T-helper 1 cell treated with Interleukin-12 subunit alpha and Interleukin-12 subunit beta and Interleukin-4 antibody, amounts not matched to agents 30 μg/mL and 1 μg/mL, for 36 hours (primary cell): ENCODE measurements around the gene FNDC3B.

Experiments
- H3K27ac Mint-ChIP-seq: one replicate; pipeline ENCODE4 v1.8.0; 2021; ENCODE audit warnings: mild to moderate bottlenecking, mixed read lengths
- H3K27me3 Mint-ChIP-seq: one replicate; pipeline ENCODE4 v1.8.0; 2021; ENCODE audit warnings: low read depth, mixed read lengths
- H3K36me3 Mint-ChIP-seq: one replicate; pipeline ENCODE4 v1.8.0; 2021; ENCODE audit warnings: low read depth, mixed read lengths
- H3K4me1 Mint-ChIP-seq: one replicate; pipeline ENCODE4 v1.8.0; 2021; ENCODE audit warnings: low read depth, mixed read lengths
- H3K4me3 Mint-ChIP-seq: one replicate; pipeline ENCODE4 v1.8.0; 2021; ENCODE audit warnings: mild to moderate bottlenecking, moderate library complexity, mixed read lengths
- H3K9me3 Mint-ChIP-seq: one replicate; pipeline ENCODE4 v1.8.0; 2021; ENCODE audit warnings: mixed read lengths

The FNDC3B gene

GRCh38 chr3:172444821-172445220 is 405.4 kb downstream of the FNDC3B start:
- Mint-ChIP-seq H3K4me1 (peaks cover 19% of the 10 kb centered on the region), H3K4me3 (no peak overlapping the region), H3K27ac (no peak overlapping the region), H3K27me3 (peaks cover 76% of the 10 kb centered on the region), H3K36me3 (peaks cover 10% of the 10 kb centered on the region), H3K9me3 (peaks cover 4% of the 10 kb centered on the region)

GRCh38 chr3:172446198-172446597 is 406.8 kb downstream of the FNDC3B start:
- peaks cover 10% of the 10 kb centered on the region for H3K36me3 Mint-ChIP-seq

GRCh38 chr3:172447611-172448579 is 408.5 kb downstream of the FNDC3B start, which contains the start of gene GHSR:
Gene GHSR (minus strand): TSS chr3:172448456. CDS start chr3:172448413, 43 bp downstream.
- Mint-ChIP-seq H3K27ac (peak within 1 kb of the TSS; percentile 49), H3K4me1 (peaks cover 23% of the 10 kb centered on the region), H3K27me3 (peaks cover 81% of the 10 kb centered on the region), H3K4me3 (peak within 1 kb of the TSS; percentile 79), H3K36me3 (peaks cover 10% of the 10 kb centered on the region), H3K9me3 (peaks cover 4% of the 10 kb centered on the region)

More at GRCh38 chr3:172446198-172446597, 406.8 kb downstream of the FNDC3B start:
- Mint-ChIP-seq H3K27ac (no peak overlapping the region), H3K27me3 (peaks cover 83% of the 10 kb centered on the region), H3K4me1 (peaks cover 23% of the 10 kb centered on the region), H3K4me3 (no peak overlapping the region), H3K9me3 (peaks cover 4% of the 10 kb centered on the region)

- Mint-ChIP-seq H3K27ac (no peak overlapping the region), H3K4me1 (peaks cover 23% of the 10 kb centered on the region)
Measured at GRCh38 chr3:172448661-172449465, 409.5 kb downstream of the FNDC3B start.

GRCh38 chr3:172449466-172450149 is 410.2 kb downstream of the FNDC3B start:
- H3K9me3 Mint-ChIP-seq, result peaks cover 4% of the 10 kb centered on the region
- peaks cover 10% of the 10 kb centered on the region for H3K36me3 Mint-ChIP-seq
- H3K27ac Mint-ChIP-seq, result no peak overlapping the region
- peaks cover 23% of the 10 kb centered on the region for H3K4me1 Mint-ChIP-seq
- peaks cover 86% of the 10 kb centered on the region for H3K27me3 Mint-ChIP-seq
- H3K4me3 Mint-ChIP-seq, result peak overlapping the region; percentile 1

More at GRCh38 chr3:172448661-172449465, 409.5 kb downstream of the FNDC3B start:
- peaks cover 10% of the 10 kb centered on the region for H3K36me3 Mint-ChIP-seq
- peaks cover 79% of the 10 kb centered on the region for H3K27me3 Mint-ChIP-seq
- peak overlapping the region; percentile 1 for H3K4me3 Mint-ChIP-seq
- peaks cover 4% of the 10 kb centered on the region for H3K9me3 Mint-ChIP-seq
